Measurements from ENCODE around the gene MARK4.

MARK4 gene

DNA sequence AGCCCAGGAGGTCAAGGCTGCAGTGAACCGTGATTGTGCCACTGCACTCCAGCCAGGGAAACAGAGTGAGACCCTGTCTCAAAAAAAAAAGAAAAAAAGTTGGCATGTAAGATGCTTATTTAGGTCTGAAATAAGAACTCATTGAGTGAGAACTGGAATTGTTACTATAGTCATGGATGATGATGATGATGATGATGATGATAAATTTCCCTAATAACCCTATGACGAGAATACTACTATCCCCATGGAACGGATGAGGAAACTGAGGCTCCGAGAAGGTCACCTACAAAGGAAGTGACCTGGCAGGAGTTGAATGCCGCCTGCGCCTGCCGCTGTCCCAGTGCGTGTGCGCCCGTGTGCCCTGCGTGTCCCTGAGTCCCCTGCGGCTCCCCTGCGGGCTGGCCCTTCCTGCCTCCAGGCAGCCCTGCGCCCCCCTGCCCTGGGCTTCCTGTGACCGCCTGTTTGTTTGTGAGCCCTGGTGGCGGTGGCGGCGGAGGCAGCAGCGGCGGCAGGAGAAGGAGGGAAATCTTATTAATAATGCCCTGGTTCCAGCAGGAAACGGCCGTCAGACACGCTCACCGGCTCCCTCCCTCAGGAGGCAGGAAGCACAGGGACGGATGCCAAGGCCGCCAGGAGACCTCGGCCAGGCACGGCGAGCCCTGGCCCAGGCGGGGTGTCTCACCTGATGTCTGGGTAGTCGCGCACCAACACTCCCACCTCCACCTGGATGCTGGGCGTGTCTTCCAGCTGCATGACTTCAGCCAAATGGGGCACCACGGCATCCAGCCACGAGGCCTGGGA lies 35.5 kb upstream of the MARK4 start:
- DNase-seq (ENCODE audit: extremely low spot score) = no peak
- ChIA-PET POLR2A (no interaction called here), CTCF (interaction anchor here (1.4 kb wide), 1 partner anchor 28 kb away, joined by 3 read pairs; no protein-coding TSS in a partner anchor)
- TF ChIP-seq, protein P1, sequence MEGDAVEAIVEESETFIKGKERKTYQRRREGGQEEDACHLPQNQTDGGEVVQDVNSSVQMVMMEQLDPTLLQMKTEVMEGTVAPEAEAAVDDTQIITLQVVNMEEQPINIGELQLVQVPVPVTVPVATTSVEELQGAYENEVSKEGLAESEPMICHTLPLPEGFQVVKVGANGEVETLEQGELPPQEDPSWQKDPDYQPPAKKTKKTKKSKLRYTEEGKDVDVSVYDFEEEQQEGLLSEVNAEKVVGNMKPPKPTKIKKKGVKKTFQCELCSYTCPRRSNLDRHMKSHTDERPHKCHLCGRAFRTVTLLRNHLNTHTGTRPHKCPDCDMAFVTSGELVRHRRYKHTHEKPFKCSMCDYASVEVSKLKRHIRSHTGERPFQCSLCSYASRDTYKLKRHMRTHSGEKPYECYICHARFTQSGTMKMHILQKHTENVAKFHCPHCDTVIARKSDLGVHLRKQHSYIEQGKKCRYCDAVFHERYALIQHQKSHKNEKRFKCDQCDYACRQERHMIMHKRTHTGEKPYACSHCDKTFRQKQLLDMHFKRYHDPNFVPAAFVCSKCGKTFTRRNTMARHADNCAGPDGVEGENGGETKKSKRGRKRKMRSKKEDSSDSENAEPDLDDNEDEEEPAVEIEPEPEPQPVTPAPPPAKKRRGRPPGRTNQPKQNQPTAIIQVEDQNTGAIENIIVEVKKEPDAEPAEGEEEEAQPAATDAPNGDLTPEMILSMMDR (IDR thresholded peaks at IDR 0.05; ENCODE audit: control extremely low read depth, extremely low read depth, low read depth, missing control alignments) = no peak

DNA sequence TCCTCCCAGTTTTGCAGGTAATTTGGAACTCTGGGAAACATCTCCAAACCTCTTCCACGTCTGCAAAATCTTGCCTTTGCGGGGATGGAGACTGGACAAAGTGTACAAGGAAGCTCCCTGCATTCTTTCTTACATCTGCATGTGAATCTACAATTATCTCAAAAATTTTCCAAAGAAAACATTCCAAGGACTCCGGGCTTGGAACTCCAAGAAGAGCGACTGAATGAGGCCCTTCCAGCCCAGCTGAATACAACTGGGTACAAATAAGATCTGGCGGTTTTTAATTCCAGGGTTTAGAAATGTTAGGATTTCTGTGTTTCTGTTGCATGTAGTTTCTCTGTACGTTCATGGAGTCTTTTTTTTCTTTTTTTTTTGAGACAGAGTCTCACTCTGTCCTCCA lies 34.4 kb upstream of the MARK4 start:
- TF ChIP-seq, protein P1 (IDR thresholded peaks at IDR 0.05; ENCODE audit: control extremely low read depth, extremely low read depth, low read depth, missing control alignments) = no peak
- CTCF ChIA-PET = no interaction called here
- POLR2A ChIA-PET = no interaction called here
- DNase-seq (ENCODE audit: extremely low spot score) = no peak

DNA sequence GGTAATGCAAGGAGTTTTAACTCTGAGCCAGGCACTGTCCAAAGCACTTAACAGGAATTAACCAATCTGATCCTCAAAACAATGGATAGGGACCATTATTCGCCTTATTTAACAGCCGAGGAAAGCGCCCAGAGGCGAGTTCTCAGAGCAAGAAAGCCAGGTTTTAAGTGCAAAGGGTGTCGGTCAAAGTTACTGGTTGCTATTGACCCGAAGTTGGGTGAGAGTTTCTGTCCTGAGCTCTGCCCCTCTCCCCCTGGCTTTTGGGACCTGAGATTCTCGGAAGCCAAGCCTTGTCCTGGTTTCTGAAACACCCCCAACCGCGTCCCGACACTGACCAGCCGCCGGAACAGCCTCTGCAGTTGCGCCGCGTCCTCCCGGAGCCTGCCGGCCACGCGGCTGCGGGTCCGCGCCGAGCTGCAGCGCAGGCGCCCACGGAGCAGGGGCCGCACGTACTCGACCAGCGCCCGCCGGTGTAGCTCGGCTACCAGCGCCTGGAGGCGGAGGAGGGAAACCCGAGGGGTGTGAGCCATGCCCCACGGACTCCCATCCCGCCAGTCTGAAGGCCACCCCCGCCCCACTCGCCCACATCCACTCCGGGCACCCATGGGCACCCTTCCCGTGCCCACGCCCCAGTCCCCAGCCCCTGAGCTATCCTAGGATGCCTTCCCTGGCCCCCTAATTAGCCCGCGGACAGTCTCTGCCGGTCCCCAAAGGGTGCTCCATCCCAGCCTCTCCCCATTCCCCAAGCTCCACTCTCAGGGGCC lies 33.7 kb upstream of the MARK4 start:
- POLR2A ChIA-PET = no interaction called here
- CTCF ChIA-PET = no interaction called here
- no peak for DNase-seq (ENCODE audit: extremely low spot score)
- TF ChIP-seq, protein P1 (IDR thresholded peaks at IDR 0.05; ENCODE audit: control extremely low read depth, extremely low read depth, low read depth, missing control alignments) = no peak

DNA sequence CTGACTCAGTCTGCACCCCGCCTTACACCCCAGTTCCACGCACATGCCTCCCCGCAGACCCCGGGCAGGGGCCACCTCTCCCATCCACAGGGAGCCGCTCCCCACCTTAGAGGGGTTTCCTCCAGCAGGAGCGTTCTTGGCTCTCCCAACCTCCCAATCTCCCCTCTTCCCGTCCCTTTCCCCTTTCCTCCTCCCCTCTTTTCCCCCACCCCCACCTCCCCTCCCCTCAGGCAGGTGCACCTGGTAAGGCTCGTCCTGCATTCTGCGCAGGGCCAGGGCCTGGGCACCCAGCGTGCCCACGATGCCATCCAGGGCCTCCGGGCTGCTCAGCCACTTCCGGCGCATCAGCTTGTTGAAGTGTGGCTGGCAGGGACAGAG lies 33.1 kb upstream of the MARK4 start:
- no peak for DNase-seq (ENCODE audit: extremely low spot score)
- ChIA-PET POLR2A (no interaction called here), CTCF (no interaction called here)
- TF ChIP-seq, protein P1 (IDR thresholded peaks at IDR 0.05; ENCODE audit: control extremely low read depth, extremely low read depth, low read depth, missing control alignments) = no peak

DNA sequence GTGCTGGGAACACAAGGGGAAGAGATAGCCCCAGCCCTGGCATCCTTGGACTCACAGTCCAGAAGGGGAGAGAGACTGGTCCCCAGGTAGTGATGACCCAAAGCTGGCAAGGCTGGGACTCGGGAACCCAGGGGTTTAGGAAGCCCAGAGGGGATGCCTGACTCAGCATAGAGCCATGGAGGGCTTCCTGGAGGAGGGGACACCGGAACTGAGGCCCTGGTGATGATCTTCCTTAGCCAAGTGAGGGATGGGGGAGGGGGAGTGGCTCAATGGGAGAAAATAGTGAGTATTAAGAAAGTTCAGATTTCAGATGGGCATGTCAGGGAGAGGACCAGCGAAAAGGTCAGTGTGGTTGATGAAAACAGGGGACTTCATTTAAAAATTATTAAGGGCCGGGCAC lies 32.6 kb upstream of the MARK4 start:
- TF ChIP-seq, protein P1 (IDR thresholded peaks at IDR 0.05; ENCODE audit: control extremely low read depth, extremely low read depth, low read depth, missing control alignments) = no peak
- POLR2A ChIA-PET = no interaction called here
- CTCF ChIA-PET = no interaction called here
- DNase-seq (ENCODE audit: extremely low spot score) = no peak

DNA sequence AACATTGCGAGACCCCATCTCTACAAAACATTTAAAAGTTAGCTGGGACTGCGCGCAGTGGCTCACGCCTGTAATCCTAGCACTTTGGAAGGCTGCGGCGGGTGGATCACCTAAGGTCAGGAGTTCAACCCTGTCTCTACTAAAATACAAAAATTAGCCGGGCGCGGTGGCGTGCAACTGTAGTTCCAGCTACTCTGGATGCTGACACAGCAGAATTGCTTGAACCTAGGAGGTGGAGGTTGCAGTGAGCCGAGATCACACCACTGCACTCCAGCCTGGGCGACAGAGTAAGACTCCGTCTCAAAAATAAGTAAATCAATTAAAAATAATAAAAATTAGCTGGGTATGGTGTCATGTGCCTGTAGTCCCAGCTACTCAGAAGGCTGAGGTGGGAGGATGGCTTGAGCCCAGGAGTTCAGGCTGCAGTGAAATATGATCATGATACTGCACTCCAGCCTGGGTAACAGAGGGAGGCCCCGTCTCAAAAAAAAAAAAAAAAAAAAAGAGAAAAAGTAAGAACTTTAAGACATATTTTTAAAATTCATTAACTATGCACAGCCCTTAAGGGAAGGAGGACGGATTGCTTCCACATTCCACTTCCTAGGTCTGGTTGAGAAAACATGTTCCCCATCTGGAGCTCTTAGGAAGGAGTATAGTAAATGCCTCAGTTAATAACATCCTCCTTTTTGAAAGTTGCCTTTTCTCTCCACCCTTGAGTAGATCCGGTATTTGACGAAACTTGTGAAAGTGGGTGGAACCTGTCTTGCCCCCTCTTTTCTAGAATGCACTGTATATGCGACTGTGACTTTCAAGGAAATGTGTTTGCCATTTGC lies 31.9 kb upstream of the MARK4 start:
- CTCF ChIA-PET = no interaction called here
- TF ChIP-seq, protein P1 (IDR thresholded peaks at IDR 0.05; ENCODE audit: control extremely low read depth, extremely low read depth, low read depth, missing control alignments) = no peak
- POLR2A ChIA-PET = no interaction called here
- no peak for DNase-seq (ENCODE audit: extremely low spot score)

Measured in GM10248 (cell line).